ENCODE measurements around the gene PLSCR3.
A peak's percentile ranks its signal among the peaks of the same experiment; 100 is the strongest.

Gene PLSCR3

DNA sequence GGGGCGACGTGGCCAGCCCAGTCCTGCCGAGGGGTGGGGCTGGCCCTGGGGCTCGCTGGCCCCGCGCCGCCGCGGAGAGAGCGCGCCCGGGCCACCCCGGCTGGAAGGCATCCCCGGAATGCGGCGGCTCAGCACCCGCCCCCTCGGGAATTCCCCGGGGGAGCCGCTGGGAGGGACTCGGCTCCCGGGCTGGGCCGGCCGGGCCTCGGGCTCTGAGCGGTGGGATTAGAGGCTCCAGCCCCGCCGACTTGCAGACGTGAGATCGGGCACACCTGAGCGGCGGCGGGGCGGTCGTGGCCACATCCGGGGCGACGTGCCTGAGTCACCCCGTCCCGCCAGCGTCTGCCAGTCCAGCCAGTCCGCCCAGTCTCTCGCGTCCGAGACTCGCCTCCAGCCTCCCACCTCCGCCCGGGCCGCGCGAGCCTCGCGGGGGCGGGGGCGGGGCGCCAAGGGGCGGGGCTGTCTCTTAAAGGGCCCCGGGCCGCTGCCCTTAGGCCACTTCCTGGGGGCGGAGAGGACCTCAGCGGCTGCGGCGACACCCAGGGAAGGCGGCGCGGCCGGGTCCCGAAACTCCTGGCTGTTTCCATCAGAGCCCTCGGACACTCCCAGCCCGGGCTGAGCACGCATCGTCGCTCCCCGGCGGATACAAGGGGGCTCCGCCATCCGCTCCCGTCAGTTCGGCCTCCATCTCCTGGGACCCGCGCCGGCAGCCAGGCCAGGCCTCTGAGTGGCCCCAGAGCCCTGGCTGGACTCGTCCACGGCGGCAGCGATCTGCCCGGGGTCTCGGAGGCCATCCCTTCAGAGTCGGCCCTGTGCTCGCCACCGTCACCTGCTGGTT is 42.4 kb downstream of the PLSCR3 start, which contains the start of gene KCTD11:
Gene KCTD11, plus strand, starts transcription at position 498 of the 838 bp plus-strand sequence.
- Histone ChIP-seq H3K4me3 (ENCODE audit: insufficient read depth in 1 of 2, low read depth in 1 of 2, low read length in 2 of 2) (peak within 1 kb of the TSS; percentile 64 to 95), H2BK120ac (ENCODE audit: low read depth, low read length) (peak within 1 kb of the TSS; percentile 83), H3K79me1 (replicated peaks; ENCODE audit: low read length, poor library complexity, severe bottlenecking) (peaks cover 33% of the 10 kb centered on the region), H3K27ac (ENCODE audit: low read length, poor library complexity, severe bottlenecking) (peak within 1 kb of the TSS; percentile 93), H3K4me1 (ENCODE audit: control insufficient read depth, insufficient read depth, low read depth, low read length) (peaks cover 47% of the 10 kb centered on the region), H3K27me3 (ENCODE audit: control insufficient read depth in 1 of 2, insufficient read depth in 1 of 2, low read length in 2 of 2) (no peaks in the 10 kb centered on the region), H3K18ac (ENCODE audit: low read depth in 1 of 2, low read length in 2 of 2) (peak within 1 kb of the TSS; percentile 92 to 97), H2BK15ac (ENCODE audit: low read depth, poor library complexity, severe bottlenecking) (peak within 1 kb of the TSS; percentile 98), H2AFZ (ENCODE audit: low read depth, low read length) (peak within 1 kb of the TSS; percentile 69), H2AK5ac (ENCODE audit: low read length, severe bottlenecking) (peak within 1 kb of the TSS; percentile 90), H3K4ac (ENCODE audit: low read depth in 1 of 2, low read length in 2 of 2) (peak within 1 kb of the TSS; percentile 95 to 98), H3K4me2 (ENCODE audit: low read length, poor library complexity, severe bottlenecking) (peak within 1 kb of the TSS; percentile 91), H3K23ac (ENCODE audit: low read length in 2 of 2) (peak within 1 kb of the TSS in 1 of 2 experiments; percentile 91), H3K9ac (ENCODE audit: low read length) (peak within 1 kb of the TSS; percentile 99), H3K9me3 (ENCODE audit: control insufficient read depth, low read length) (no peaks in the 10 kb centered on the region), H4K91ac (ENCODE audit: low read length) (peak within 1 kb of the TSS; percentile 98), H3K36me3 (ENCODE audit: control insufficient read depth in 1 of 2, insufficient read depth in 2 of 2, low read depth in 1 of 2, low read length in 2 of 2) (no peaks in the 10 kb centered on the region), H2BK12ac (ENCODE audit: low read length in 2 of 2) (peak within 1 kb of the TSS; percentile 20 to 90), H2BK5ac (ENCODE audit: low read depth, low read length, poor library complexity, severe bottlenecking) (peak within 1 kb of the TSS; percentile 91), H3K14ac (ENCODE audit: low read length in 2 of 2) (peak within 1 kb of the TSS; percentile 78 to 92), H4K8ac (ENCODE audit: low read length) (peak within 1 kb of the TSS; percentile 90)
- DNase-seq: peak; percentile 94
- under 1% methylated on average over 59 of the region's 91 CpGs for WGBS

DNA sequence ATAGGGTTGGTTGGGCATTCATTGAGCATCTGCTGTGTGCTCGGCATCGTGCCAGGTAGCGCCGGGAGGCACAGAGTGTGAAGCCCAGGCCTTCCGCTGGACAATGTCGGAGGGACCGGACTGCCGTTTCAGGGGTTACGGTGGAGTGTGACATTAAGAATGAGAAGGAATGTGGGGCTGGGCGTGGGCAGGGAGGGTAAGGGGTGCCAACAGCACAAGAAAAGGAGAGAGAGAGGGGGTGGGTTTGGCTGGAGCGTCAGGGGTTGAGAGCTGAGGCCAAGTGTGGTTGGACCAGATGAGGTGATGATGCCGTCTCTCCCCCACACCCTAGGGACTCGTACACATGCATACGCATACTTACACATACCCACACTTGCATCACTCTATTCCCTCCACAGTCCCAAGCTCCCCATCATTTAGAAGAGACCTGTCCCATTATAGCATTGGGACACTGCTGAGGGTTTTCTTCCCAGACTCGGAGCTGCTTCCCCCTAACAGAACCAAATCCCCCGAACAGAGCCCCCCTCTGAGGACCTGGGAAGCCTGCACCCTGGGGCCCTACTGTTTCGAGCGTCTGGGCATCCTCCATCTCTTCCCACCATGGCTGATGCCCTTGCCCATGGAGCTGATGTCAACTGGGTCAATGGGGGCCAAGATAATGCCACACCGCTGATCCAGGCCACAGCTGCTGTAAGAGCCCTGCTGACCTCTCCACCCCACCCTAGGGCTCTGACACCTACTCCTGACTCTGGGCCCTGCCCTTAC is 45.7 kb downstream of the PLSCR3 start:
- Histone ChIP-seq H3K14ac (ENCODE audit: low read length in 2 of 2) (no peak overlapping the region), H4K91ac (ENCODE audit: low read length) (peak overlapping the region; percentile 34), H3K27me3 (ENCODE audit: control insufficient read depth in 1 of 2, insufficient read depth in 1 of 2, low read length in 2 of 2) (peaks cover 14 to 18% of the 10 kb centered on the region in 2 experiments), H3K9me3 (ENCODE audit: control insufficient read depth, low read length) (no peaks in the 10 kb centered on the region), H3K4me2 (ENCODE audit: low read length, poor library complexity, severe bottlenecking) (no peak overlapping the region), H3K9ac (ENCODE audit: low read length) (peak overlapping the region; percentile 62), H3K36me3 (ENCODE audit: control insufficient read depth in 1 of 2, insufficient read depth in 2 of 2, low read depth in 1 of 2, low read length in 2 of 2) (no peaks in the 10 kb centered on the region), H2BK120ac (ENCODE audit: low read depth, low read length) (no peak overlapping the region), H3K27ac (ENCODE audit: low read length, poor library complexity, severe bottlenecking) (no peak overlapping the region), H2AK5ac (ENCODE audit: low read length, severe bottlenecking) (no peak overlapping the region), H3K4me1 (ENCODE audit: control insufficient read depth, insufficient read depth, low read depth, low read length) (peaks cover 23% of the 10 kb centered on the region), H3K4me3 (ENCODE audit: insufficient read depth in 1 of 2, low read depth in 1 of 2, low read length in 2 of 2) (peak overlapping the region in 1 of 2 experiments; percentile 44), H3K4ac (ENCODE audit: low read depth in 1 of 2, low read length in 2 of 2) (no peak overlapping the region), H3K79me1 (replicated peaks; ENCODE audit: low read length, poor library complexity, severe bottlenecking) (peaks cover 14% of the 10 kb centered on the region), H2BK15ac (ENCODE audit: low read depth, poor library complexity, severe bottlenecking) (peak overlapping the region; percentile 82), H3K18ac (ENCODE audit: low read depth in 1 of 2, low read length in 2 of 2) (no peak overlapping the region), H2BK5ac (ENCODE audit: low read depth, low read length, poor library complexity, severe bottlenecking) (no peak overlapping the region), H3K23ac (ENCODE audit: low read length in 2 of 2) (no peak overlapping the region), H2BK12ac (ENCODE audit: low read length in 2 of 2) (no peak overlapping the region), H2AFZ (ENCODE audit: low read depth, low read length) (no peak overlapping the region), H4K8ac (ENCODE audit: low read length) (peak overlapping the region; percentile 32)
- 92% methylated on average over 18 of the region's 19 CpGs for WGBS
- DNase-seq: no peak

DNA sequence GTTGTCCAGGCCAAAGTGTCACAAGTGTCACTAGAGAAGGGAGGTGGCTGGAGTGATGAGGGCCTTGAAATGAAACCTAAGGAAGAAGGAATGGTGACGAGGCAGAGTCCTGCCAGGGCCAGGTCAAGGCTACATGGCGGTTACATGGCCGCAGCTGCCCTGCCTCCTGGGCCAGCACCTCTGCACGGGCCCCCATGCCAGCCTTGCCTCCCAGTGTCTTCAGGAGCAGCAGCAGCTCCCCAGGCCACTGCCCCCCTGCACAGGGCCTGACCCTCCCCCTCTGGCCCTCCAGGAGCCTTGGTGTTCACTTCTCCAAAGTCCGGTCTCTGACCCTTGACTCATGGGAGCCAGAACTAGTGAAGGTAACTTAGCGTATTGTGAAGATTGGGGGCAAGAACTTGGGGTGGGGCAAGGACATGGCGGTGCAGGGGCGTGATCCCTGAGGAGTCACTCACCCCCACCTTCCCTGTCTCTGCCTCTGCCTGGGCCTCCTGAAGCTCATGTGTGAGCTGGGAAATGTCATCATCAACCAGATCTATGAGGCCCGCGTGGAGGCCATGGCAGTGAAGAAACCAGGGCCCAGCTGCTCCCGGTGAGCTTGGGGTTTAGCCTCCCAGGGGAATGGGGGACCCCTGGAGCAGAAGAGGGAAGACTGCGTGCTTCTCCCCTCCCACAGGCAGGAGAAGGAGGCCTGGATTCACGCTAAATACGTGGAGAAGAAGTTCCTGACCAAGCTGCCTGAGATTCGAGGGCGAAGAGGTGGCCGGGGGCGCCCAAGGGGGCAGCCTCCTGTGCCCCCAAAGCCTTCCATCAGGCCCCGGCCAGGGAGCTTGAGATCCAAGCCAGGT is 46.5 kb downstream of the PLSCR3 start:
- H2BK15ac ChIP-seq (ENCODE audit: low read depth, poor library complexity, severe bottlenecking): no peak overlapping the region
- no peak overlapping the region for H4K8ac ChIP-seq (ENCODE audit: low read length)
- no peak overlapping the region for H2AK5ac ChIP-seq (ENCODE audit: low read length, severe bottlenecking)
- no peak overlapping the region for H4K91ac ChIP-seq (ENCODE audit: low read length)
- no peak overlapping the region for H3K4ac ChIP-seq (ENCODE audit: low read depth in 1 of 2, low read length in 2 of 2)
- peaks cover 15% of the 10 kb centered on the region for H3K4me1 ChIP-seq (ENCODE audit: control insufficient read depth, insufficient read depth, low read depth, low read length)
- 89% methylated on average over 18 of the region's 19 CpGs for WGBS
- no peak overlapping the region for H3K23ac ChIP-seq (ENCODE audit: low read length in 2 of 2)
- H3K27ac ChIP-seq (ENCODE audit: low read length, poor library complexity, severe bottlenecking): no peak overlapping the region
- no peak overlapping the region for H3K14ac ChIP-seq (ENCODE audit: low read length in 2 of 2)
- no peak overlapping the region for H3K4me3 ChIP-seq (ENCODE audit: insufficient read depth in 1 of 2, low read depth in 1 of 2, low read length in 2 of 2)
- peaks cover 8% of the 10 kb centered on the region for H3K79me1 ChIP-seq (replicated peaks; ENCODE audit: low read length, poor library complexity, severe bottlenecking)
- no peak overlapping the region for H2AFZ ChIP-seq (ENCODE audit: low read depth, low read length)
- no peaks in the 10 kb centered on the region for H3K9me3 ChIP-seq (ENCODE audit: control insufficient read depth, low read length)
- no peak overlapping the region for H3K18ac ChIP-seq (ENCODE audit: low read depth in 1 of 2, low read length in 2 of 2)
- no peak overlapping the region for H2BK120ac ChIP-seq (ENCODE audit: low read depth, low read length)
- H2BK5ac ChIP-seq (ENCODE audit: low read depth, low read length, poor library complexity, severe bottlenecking): no peak overlapping the region
- H3K9ac ChIP-seq (ENCODE audit: low read length): peak overlapping the region; percentile 62
- no peak for DNase-seq
- H2BK12ac ChIP-seq (ENCODE audit: low read length in 2 of 2): no peak overlapping the region
- no peak overlapping the region for H3K4me2 ChIP-seq (ENCODE audit: low read length, poor library complexity, severe bottlenecking)
- H3K36me3 ChIP-seq (ENCODE audit: control insufficient read depth in 1 of 2, insufficient read depth in 2 of 2, low read depth in 1 of 2, low read length in 2 of 2): no peaks in the 10 kb centered on the region
- peaks cover 21 to 26% of the 10 kb centered on the region in 2 experiments for H3K27me3 ChIP-seq (ENCODE audit: control insufficient read depth in 1 of 2, insufficient read depth in 1 of 2, low read length in 2 of 2)

Measured in mesenchymal stem cell (in vitro differentiated cells and primary cell).